Hepatocyte (in vitro differentiated cells): Measurements from ENCODE around the gene RCHY1.

Experiments
- EZH2 ChIP-seq: fragments of 200-600 bp; sonication (generic); IDR thresholded peaks from 2 replicates; pipeline ENCODE4 v1.6.1; 2016; ENCODE audit warnings: antibody characterized with exemption, mild to moderate bottlenecking, borderline replicate concordance
- EZH2phosphoT487 ChIP-seq: fragments of 200-600 bp; sonication (generic); IDR thresholded peaks from one replicate; pipeline ENCODE4 v1.6.1; 2018; ENCODE audit warnings: antibody characterized with exemption, mild to moderate bottlenecking, low read depth, moderate library complexity; ENCODE audit not compliant: unreplicated experiment, severe bottlenecking
- TF ChIP-seq, protein P1 (sequence below): fragments of 200-600 bp; sonication (generic); IDR thresholded peaks from 2 replicates; pipeline ENCODE4 v1.5.1; 2016; ENCODE audit warnings: antibody characterized with exemption, mild to moderate bottlenecking; ENCODE audit not compliant: poor library complexity

DNA sequence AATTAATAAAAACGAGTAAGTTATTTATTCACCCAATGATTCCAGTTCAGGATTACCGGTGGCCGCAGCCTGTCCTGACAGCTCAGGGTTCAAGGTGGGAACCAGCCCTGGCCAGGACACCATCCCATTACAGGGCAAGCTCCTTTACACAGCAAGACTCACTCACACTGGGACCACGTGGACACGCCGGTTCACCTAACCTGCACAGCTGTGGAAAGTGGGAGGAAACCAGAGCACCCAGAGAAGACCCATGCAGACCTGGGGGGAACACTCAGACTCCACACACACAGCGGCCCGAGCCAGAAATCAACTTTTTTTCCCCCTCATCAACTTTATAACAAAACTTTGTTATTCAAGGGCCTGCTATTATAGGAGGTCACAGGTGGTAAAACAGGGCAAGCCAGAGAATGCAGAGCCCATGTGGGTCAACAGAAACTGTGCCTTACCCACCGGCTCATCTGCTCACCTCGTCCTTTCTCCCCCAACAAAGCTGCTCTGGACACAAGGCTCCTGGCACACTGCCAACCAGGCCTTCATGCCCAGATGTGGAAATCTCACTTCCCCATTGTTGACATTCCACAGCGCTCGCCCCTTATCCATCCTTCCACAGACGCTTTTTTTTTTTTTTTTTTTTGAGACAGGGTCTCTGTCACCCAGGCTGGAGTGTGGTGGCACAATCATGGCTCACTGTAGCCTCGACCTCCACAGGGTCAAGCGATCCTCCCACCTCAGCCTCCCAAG, 33.6 kb upstream of the RCHY1 start:
- TF ChIP-seq, protein P1, sequence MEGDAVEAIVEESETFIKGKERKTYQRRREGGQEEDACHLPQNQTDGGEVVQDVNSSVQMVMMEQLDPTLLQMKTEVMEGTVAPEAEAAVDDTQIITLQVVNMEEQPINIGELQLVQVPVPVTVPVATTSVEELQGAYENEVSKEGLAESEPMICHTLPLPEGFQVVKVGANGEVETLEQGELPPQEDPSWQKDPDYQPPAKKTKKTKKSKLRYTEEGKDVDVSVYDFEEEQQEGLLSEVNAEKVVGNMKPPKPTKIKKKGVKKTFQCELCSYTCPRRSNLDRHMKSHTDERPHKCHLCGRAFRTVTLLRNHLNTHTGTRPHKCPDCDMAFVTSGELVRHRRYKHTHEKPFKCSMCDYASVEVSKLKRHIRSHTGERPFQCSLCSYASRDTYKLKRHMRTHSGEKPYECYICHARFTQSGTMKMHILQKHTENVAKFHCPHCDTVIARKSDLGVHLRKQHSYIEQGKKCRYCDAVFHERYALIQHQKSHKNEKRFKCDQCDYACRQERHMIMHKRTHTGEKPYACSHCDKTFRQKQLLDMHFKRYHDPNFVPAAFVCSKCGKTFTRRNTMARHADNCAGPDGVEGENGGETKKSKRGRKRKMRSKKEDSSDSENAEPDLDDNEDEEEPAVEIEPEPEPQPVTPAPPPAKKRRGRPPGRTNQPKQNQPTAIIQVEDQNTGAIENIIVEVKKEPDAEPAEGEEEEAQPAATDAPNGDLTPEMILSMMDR: no peak
- TF ChIP-seq EZH2phosphoT487 (no peak), EZH2 (no peak)
